ENCODE measurements around the gene SLC26A11.
"Not testable (repeated sequence)": the region's sequence is repeated elsewhere in the genome, so short reads cannot be mapped to it uniquely, and the experiment has no call there.

The SLC26A11 gene

GRCh38 chr17:80245566-80246265, 25.5 kb downstream of the SLC26A11 start:
- no peak for DNase-seq

GRCh38 chr17:80246266-80246681, 26.0 kb downstream of the SLC26A11 start:
- no peak for DNase-seq

- no peak for DNase-seq
These were observed 26.5 kb downstream of the SLC26A11 start for GRCh38 chr17:80246726-80247125.

GRCh38 chr17:80247561-80247960, 27.3 kb downstream of the SLC26A11 start:
- no peak for DNase-seq

- DNase-seq, result no peak
These were observed 28.0 kb downstream of the SLC26A11 start for GRCh38 chr17:80248001-80248893.

GRCh38 chr17:80248894-80249710, 28.9 kb downstream of the SLC26A11 start:
- DNase-seq, result no peak

GRCh38 chr17:80251966-80252365, 31.7 kb downstream of the SLC26A11 start:
- no peak for DNase-seq

GRCh38 chr17:80252871-80253270, 32.6 kb downstream of the SLC26A11 start:
- peak; percentile 13 for DNase-seq

GRCh38 chr17:80253631-80254395, 33.6 kb downstream of the SLC26A11 start:
- no peak for DNase-seq

GRCh38 chr17:80254396-80255251, 34.4 kb downstream of the SLC26A11 start:
- DNase-seq, result peak; percentile 87

GRCh38 chr17:80256034-80256350, 35.8 kb downstream of the SLC26A11 start:
- no peak for DNase-seq

GRCh38 chr17:80257716-80258213, 37.5 kb downstream of the SLC26A11 start:
- DNase-seq, result no peak

- not testable (repeated sequence) for DNase-seq
These were observed 38.1 kb downstream of the SLC26A11 start for GRCh38 chr17:80258296-80258695.

GRCh38 chr17:80259457-80260068, 39.3 kb downstream of the SLC26A11 start:
- DNase-seq, result no peak

- no peak for DNase-seq
These were observed 39.9 kb downstream of the SLC26A11 start for GRCh38 chr17:80260069-80260535.

GRCh38 chr17:80260791-80261158, 40.5 kb downstream of the SLC26A11 start, which contains the start of gene RNF213:
TSS of gene RNF213 (plus strand) at chr17:80260852. CDS start at chr17:80263682, 2,830 bp downstream.
- DNase-seq, result no peak

- peak; percentile 7 for DNase-seq
These were observed 41.1 kb downstream of the SLC26A11 start for GRCh38 chr17:80261159-80261894.

GRCh38 chr17:80261895-80262279, 41.7 kb downstream of the SLC26A11 start:
- no peak for DNase-seq

GRCh38 chr17:80262291-80262690, 42.1 kb downstream of the SLC26A11 start:
- DNase-seq, result no peak

GRCh38 chr17:80262775-80263244, 42.6 kb downstream of the SLC26A11 start:
- DNase-seq, result no peak
